ENCODE results near the gene RNF215.
"Not testable (repeated sequence)": the region's sequence is repeated elsewhere in the genome, so short reads cannot be mapped to it uniquely, and the experiment has no call there.

The RNF215 gene

DNA sequence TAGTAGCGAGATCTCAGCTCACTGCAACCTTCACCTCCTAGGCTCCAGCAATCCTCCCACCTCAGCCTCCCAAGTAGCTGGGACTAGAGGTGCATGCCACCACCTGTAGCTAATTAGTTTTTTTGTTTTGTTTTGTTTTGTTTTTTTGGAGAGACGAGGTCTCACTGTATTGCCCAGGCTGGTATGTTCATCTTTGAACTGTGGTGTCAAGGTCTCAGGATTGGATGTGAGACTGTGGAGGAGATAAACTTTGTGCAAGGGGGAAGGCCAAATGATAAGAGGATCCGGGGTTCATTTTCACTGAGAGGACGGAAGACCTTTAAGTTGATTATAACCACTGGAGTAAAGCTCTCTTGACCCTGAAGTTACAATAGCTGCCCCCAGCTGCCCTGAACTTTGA is 18.5 kb upstream of the RNF215 start:
- no peaks in the 10 kb centered on the region for H3K9me3 ChIP-seq (replicated peaks; ENCODE audit: insufficient read depth, low read length)
- no peak for DNase-seq
- H3K4me2 ChIP-seq (ENCODE audit: low read depth, low read length) = no peak overlapping the region
- H3K4me3 ChIP-seq (ENCODE audit: low read length) = no peak overlapping the region
- no peaks in the 10 kb centered on the region for H3K9me2 ChIP-seq (replicated peaks; ENCODE audit: insufficient read depth, low read length)
- no peak overlapping the region for H3K27ac ChIP-seq (ENCODE audit: low read length)
- no peaks in the 10 kb centered on the region for H3K79me2 ChIP-seq (ENCODE audit: low read length)
- H3K9ac ChIP-seq (ENCODE audit: low read length) = no peak overlapping the region
- no peaks in the 10 kb centered on the region for H3K27me3 ChIP-seq (replicated peaks; ENCODE audit: insufficient read depth, low read length)
- H3K36me3 ChIP-seq (replicated peaks; ENCODE audit: insufficient read depth, low read length) = no peaks in the 10 kb centered on the region
- H3K4me1 ChIP-seq (ENCODE audit: low read length) = no peaks in the 10 kb centered on the region
- no peaks in the 10 kb centered on the region for H4K20me1 ChIP-seq (ENCODE audit: insufficient read depth, low read length)
- no peaks in the 10 kb centered on the region for H3F3A ChIP-seq (ENCODE audit: insufficient read depth, low read length)
- H2AFZ ChIP-seq (ENCODE audit: low read length) = no peak overlapping the region
- TF ChIP-seq EZH2phosphoT487 (IDR thresholded peaks at IDR 0.05; ENCODE audit: low read length) (no peak), CTCF (IDR thresholded peaks at IDR 0.05; ENCODE audit: low read length) (no peak), EZH2 (optimal IDR thresholded peaks at IDR 0.05; ENCODE audit: low read depth, low read length) (no peak)

DNA sequence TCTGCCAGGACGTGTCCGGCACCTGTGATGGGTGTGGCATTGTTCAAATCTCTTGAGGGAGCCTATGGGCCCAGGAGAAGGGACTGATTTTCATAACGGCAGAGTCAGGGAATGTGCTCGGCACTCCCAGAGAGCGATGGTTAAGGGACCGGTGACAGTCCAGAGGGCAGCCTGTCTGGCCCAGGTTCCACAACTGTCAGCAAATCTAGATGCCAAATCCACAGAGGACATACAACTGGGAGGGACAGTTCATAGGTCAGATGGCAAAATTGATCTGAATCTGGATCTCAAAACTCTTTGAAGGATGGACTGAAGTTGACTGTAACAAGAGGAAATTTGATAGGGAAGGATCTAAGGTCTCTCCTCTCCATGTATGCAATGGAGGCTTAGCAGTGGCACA is 17.1 kb upstream of the RNF215 start:
- DNase-seq = no peak
- Histone ChIP-seq H3K79me2 (ENCODE audit: low read length) (no peaks in the 10 kb centered on the region), H3K4me3 (ENCODE audit: low read length) (no peak overlapping the region), H4K20me1 (ENCODE audit: insufficient read depth, low read length) (no peaks in the 10 kb centered on the region), H3K9me2 (replicated peaks; ENCODE audit: insufficient read depth, low read length) (no peaks in the 10 kb centered on the region), H3K4me1 (ENCODE audit: low read length) (no peaks in the 10 kb centered on the region), H3K9ac (ENCODE audit: low read length) (no peak overlapping the region), H3K27ac (ENCODE audit: low read length) (no peak overlapping the region), H3F3A (ENCODE audit: insufficient read depth, low read length) (no peaks in the 10 kb centered on the region), H3K4me2 (ENCODE audit: low read depth, low read length) (no peak overlapping the region), H2AFZ (ENCODE audit: low read length) (no peak overlapping the region), H3K27me3 (replicated peaks; ENCODE audit: insufficient read depth, low read length) (no peaks in the 10 kb centered on the region; the same call in 1 of the 2 replicates), H3K36me3 (replicated peaks; ENCODE audit: insufficient read depth, low read length) (no peaks in the 10 kb centered on the region), H3K9me3 (replicated peaks; ENCODE audit: insufficient read depth, low read length) (no peaks in the 10 kb centered on the region)
- TF ChIP-seq EZH2 (optimal IDR thresholded peaks at IDR 0.05; ENCODE audit: low read depth, low read length) (no peak), CTCF (IDR thresholded peaks at IDR 0.05; ENCODE audit: low read length) (no peak)

DNA sequence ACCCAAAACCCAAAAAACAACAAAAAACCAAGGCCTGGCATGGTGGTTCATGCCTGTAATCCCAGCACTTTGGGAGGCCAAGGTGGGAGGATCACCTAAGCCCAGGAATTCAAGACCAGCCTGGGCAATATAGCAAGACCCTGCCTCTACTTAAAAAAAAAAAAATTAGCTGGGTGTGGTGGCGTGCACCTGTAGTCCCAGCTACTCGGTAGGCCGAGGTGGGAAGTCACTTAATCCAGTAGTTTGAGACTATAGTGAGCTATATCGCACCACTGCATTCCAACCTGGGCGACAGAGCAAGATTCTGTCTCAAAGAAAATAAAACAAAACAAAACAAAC is 15.5 kb upstream of the RNF215 start:
- not testable (repeated sequence) for H3K4me2 ChIP-seq (ENCODE audit: low read depth, low read length); H4K20me1 ChIP-seq (ENCODE audit: insufficient read depth, low read length); H2AFZ ChIP-seq (ENCODE audit: low read length); H3K9me3 ChIP-seq (replicated peaks; ENCODE audit: insufficient read depth, low read length); H3K9me2 ChIP-seq (replicated peaks; ENCODE audit: insufficient read depth, low read length); H3K36me3 ChIP-seq (replicated peaks; ENCODE audit: insufficient read depth, low read length); H3F3A ChIP-seq (ENCODE audit: insufficient read depth, low read length); DNase-seq; H3K27ac ChIP-seq (ENCODE audit: low read length); H3K4me1 ChIP-seq (ENCODE audit: low read length); H3K9ac ChIP-seq (ENCODE audit: low read length); H3K4me3 ChIP-seq (ENCODE audit: low read length); H3K79me2 ChIP-seq (ENCODE audit: low read length)
- peaks cover 13% of the 10 kb centered on the region for H3K27me3 ChIP-seq (replicated peaks; ENCODE audit: insufficient read depth, low read length)

DNA sequence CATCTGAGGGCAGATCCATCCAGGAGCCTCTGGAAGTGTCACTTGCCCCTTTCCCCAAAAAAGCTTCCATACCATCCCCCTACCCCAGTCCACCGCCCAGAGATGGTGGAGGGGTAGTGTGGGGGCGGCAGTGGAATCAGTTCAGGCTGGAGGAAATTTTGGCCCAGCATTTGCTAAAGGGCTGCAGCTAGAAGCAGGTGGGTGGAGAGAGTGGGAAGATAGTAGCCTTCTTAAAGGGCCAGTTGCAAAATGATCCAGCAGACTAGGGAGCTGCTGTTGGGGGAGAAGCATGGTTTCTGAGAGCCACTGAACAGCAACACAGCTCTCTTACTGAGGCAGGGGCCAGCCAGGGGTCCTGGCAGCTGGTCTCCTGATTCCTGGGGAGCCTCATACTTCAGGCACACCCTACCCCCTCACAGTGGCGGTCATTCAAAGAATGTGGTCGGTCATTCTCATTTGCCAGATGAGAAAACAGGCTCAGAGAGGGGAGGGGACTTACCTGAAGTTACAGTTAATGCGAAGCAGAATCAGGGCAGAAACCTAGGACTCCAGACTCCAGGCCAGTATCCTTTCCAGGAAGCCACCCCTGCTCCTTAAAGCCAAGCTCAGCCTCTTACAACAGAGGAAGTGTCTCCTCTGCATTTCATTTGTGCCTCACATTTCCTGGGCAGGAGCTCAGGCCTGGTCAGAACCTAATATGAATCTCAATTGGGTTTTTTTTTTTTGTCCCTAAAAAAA is 15.0 kb upstream of the RNF215 start:
- H3K4me2 ChIP-seq (ENCODE audit: low read depth, low read length) = no peak overlapping the region
- H3K36me3 ChIP-seq (replicated peaks; ENCODE audit: insufficient read depth, low read length) = no peaks in the 10 kb centered on the region
- no peaks in the 10 kb centered on the region for H3K9me3 ChIP-seq (replicated peaks; ENCODE audit: insufficient read depth, low read length)
- peaks cover 19% of the 10 kb centered on the region for H3K27me3 ChIP-seq (replicated peaks; ENCODE audit: insufficient read depth, low read length)
- DNase-seq = no peak
- no peaks in the 10 kb centered on the region for H3F3A ChIP-seq (ENCODE audit: insufficient read depth, low read length)
- H3K9me2 ChIP-seq (replicated peaks; ENCODE audit: insufficient read depth, low read length) = no peaks in the 10 kb centered on the region
- TF ChIP-seq CTCF (IDR thresholded peaks at IDR 0.05; ENCODE audit: low read length) = no peak
- TF ChIP-seq EZH2 (optimal IDR thresholded peaks at IDR 0.05; ENCODE audit: low read depth, low read length) = no peak
- no peak for TF ChIP-seq EZH2phosphoT487 (IDR thresholded peaks at IDR 0.05; ENCODE audit: low read length)
- H3K79me2 ChIP-seq (ENCODE audit: low read length) = no peaks in the 10 kb centered on the region
- H3K9ac ChIP-seq (ENCODE audit: low read length) = no peak overlapping the region
- no peak overlapping the region for H2AFZ ChIP-seq (ENCODE audit: low read length)
- no peaks in the 10 kb centered on the region for H4K20me1 ChIP-seq (ENCODE audit: insufficient read depth, low read length)
- H3K4me1 ChIP-seq (ENCODE audit: low read length) = no peaks in the 10 kb centered on the region
- no peak overlapping the region for H3K27ac ChIP-seq (ENCODE audit: low read length)
- H3K4me3 ChIP-seq (ENCODE audit: low read length) = no peak overlapping the region

- H3K27ac ChIP-seq (ENCODE audit: low read length); H3K4me2 ChIP-seq (ENCODE audit: low read depth, low read length); H3K36me3 ChIP-seq (replicated peaks; ENCODE audit: insufficient read depth, low read length); H2AFZ ChIP-seq (ENCODE audit: low read length); DNase-seq; H3F3A ChIP-seq (ENCODE audit: insufficient read depth, low read length); H3K4me1 ChIP-seq (ENCODE audit: low read length); H4K20me1 ChIP-seq (ENCODE audit: insufficient read depth, low read length); H3K9me2 ChIP-seq (replicated peaks; ENCODE audit: insufficient read depth, low read length); H3K9me3 ChIP-seq (replicated peaks; ENCODE audit: insufficient read depth, low read length); H3K9ac ChIP-seq (ENCODE audit: low read length); H3K4me3 ChIP-seq (ENCODE audit: low read length); H3K79me2 ChIP-seq (ENCODE audit: low read length): not testable (repeated sequence)
- H3K27me3 ChIP-seq (replicated peaks; ENCODE audit: insufficient read depth, low read length) = peaks cover 20% of the 10 kb centered on the region
These were observed 13.8 kb upstream of the RNF215 start for GRCh38 chr22:30401024-30401423.
